GM19372 (cell line): ENCODE results near the gene EMCN.
"Not testable (repeated sequence)": the region's sequence is repeated elsewhere in the genome, so short reads cannot be mapped to it uniquely, and the experiment has no call there.

Source experiments
- ATAC-seq: cut with Tn5 transposase; IDR thresholded peaks from one replicate; pipeline ENCODE4 v1.9.1; 2021; ENCODE audit warnings: mild to moderate bottlenecking, low read depth, moderate library complexity; ENCODE audit not compliant: unreplicated experiment

The EMCN gene, protein sequence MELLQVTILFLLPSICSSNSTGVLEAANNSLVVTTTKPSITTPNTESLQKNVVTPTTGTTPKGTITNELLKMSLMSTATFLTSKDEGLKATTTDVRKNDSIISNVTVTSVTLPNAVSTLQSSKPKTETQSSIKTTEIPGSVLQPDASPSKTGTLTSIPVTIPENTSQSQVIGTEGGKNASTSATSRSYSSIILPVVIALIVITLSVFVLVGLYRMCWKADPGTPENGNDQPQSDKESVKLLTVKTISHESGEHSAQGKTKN

DNA sequence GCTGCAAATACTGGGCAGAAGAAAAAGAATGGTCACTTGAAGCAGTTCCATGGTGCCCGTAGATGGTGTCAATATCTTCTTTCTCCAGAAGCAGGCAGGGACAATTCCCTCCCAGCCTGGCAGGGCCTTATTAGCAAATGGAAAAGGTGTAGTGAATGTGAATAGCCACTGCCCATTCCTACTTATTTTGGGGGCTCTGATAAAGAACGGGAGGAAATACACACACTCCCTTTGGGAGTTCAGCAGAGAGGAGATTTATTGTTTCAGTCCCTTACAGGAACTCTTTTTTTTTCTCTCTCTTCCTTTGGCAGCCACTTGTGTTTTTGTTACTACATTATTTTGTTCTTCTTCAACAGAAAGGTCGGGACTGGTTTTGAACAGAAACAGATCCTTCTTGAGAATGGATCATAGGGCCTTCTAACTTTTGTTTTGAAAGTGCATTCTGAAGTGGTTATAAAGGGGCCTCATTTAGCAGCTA is at the start of gene EMCN:
EMCN (minus strand) TSS at position 159 of the 478 bp plus-strand sequence; CDS start at position 51, 108 bp downstream.
- no peak for ATAC-seq

DNA sequence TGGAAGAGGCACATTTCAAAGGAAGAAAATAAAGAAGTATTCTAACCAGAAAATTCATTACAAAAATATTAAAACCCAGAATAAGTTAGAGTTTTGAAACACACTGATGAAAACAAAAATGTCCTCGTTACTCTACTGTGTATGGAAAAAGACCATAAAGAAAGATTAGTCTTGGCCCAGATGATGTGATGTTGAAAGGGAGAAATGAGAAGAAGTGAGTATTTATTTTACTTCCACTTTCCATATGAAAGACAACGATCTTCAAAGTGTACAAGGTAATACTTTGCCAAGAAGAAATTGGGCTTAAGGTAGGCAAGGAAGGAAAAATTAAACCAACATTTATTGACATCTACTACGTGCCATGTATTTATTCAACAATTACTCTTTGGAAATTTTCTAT is 48.6 kb upstream of the EMCN start:
- no peak for ATAC-seq

DNA sequence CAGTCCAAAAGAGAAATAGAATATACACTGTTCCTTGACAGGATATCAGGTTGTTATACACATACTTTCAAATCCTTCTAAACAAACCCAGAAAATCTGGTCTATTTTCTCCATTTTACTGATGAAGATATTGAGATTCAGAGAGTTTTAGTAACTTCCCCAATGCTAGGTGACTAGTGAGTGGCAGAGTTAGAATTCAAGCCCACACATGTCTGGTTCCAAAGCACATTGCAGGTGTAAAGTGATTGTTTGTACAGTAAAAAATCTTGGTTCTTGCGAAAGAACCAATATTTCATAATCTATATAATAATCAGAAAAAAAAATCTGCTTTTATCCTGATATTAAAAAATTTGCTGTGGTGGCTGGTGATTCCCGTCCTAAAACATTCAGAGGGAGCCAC is 39.5 kb upstream of the EMCN start:
- ATAC-seq: no peak

DNA sequence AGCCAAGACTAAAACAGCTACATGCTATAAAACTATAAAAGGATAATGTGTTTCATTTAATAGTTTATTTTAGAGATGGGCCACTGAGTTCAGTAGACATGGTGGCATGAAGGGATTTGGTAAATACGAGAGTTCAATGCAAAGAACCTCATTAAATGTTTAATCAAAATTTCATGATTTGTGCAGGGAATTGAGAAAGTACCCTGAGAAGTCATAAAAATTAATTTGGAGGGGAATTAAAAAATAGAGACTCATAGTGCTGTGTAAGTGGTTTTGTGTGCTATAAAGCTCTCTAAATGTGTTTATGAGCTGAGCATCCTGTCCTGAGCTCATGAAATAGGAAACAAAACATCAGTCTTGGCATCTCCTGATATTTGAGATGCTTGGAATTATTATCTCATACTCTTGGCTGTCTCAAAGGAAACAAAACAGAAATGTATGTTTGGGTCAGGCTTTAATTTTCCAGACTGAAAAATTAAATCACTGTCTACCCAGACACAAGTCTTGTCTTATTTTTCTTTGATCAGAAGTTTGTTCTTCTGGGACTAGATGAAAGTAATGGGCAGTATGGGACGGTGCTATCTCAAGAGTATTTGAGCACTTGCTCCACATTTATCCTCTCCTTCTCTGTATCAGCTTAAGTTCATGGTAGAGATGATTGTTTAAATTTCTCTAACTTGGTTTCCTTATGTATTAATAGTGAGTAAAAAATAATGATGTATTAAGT is 38.0 kb upstream of the EMCN start:
- no peak for ATAC-seq

DNA sequence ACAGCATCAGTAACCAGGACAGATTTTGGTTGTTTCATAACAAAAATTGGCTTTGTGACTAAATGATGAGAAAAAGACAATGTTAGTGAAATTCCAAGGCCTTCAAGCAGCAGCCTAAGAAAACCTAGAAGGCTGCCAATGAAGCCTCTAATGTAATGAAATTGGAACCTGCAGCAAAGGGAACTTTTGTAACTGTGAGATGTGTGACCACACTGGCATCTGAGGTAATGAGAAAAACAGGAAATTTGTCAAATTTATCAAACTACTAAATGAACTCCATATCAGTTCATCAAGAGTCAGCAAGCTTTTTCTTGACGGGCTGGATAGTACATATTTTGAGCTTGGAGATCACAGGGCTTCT is 30.4 kb upstream of the EMCN start:
- no peak for ATAC-seq

DNA sequence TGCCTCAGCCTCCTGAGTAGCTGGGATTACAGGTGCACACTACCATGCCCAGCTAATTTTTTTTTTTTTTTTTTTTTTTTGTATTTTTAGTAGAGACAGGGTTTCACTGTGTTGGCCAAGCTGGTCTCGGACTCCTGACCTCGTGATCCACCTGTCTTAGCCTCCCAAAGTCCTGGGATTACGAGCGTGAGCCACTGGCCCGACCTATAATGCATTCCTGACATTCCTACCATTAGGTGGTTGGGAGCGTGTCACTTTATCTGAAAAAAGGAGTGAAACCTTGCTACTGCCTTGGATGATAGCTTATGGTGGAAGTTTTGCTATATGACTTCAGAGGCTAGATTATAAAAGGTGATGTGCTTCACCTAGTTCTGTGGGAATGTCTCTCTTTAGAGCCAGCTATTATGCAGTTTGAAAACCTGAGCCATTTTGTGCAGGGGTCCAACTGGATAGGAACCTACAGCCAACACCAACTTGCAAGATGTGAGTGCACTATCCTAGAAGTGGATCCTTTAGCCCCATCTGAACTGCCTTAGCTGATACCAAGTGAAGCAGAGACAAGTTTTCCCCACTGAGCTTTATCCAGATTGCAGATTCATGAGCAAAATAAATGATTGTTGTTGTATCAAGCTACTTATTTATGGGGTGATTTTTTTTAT is 29.8 kb upstream of the EMCN start:
- ATAC-seq: no peak

DNA sequence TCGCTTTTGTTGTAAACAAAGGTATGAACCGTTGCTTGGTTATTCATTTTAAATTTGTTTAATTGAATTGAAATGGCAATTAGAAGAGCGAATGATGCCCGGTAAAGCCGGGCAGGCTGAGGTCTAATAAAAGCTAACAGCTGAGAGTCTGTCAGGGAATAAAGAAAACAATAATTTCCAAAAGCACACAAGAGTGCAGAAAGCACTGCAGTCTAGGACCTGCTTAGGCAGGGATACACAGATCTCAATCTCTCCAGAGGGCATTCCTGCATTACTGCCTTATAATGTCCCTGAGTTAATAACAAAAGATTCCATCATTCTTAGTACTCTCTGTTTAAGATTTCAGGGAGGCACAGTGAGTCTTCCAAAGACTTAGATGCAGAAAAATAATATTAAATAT is 27.6 kb upstream of the EMCN start:
- no peak for ATAC-seq

DNA sequence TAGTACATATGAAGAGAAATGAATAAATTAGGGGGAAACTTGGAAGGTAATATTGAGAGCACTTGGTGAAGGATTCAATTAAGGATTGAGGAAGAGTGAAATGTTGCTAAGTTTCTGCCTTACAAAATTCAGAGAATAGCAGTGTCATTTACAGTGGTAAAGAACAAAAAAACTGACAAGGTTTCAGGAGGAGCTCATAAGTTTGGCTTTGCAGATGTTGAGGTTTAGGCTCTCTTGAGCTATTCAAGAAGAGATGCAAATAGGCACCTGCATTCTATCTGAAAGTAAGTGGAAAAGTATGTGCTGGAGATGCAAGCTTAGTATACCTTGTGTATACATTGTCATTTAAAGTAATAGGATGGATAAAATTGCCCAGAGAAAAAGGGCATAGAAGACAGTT is 22.3 kb upstream of the EMCN start:
- ATAC-seq: no peak

DNA sequence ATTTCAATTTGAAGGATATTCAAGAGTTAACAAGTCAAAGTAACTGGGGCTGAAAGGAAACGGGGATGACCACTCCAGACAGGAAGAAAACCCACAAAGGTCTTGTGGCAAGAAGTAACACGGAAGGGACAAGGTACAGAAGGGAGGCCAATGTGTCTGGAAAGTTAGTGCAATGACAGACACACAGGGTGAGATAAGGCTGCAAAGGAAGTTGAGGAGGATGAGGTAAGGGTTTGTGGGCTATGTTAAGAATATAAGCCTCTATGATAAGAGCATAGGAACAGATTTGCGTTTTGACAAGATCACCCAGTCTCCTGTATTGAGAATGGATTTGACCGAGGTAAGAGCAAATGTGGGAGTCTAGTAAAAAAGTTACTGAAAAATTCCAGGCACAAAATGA is 21.9 kb upstream of the EMCN start:
- ATAC-seq: no peak

DNA sequence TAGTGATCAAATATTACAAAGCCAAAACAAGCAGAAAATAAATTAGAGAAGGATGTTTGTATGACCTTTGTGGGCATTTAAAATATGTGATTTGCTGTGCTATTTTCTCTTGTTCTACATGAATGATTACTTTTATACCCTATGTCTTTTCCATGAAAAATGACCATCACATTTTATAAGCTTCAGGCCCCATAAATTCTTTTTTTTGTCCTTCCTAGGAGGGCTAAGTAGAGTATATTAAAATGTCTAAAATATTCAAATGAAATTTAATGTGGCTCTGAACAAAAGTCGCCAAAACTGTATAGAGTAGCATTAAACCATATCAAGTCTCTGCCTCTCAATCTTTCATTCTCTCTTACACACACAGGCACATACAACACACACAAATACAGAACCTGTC is 15.9 kb upstream of the EMCN start:
- no peak for ATAC-seq

DNA sequence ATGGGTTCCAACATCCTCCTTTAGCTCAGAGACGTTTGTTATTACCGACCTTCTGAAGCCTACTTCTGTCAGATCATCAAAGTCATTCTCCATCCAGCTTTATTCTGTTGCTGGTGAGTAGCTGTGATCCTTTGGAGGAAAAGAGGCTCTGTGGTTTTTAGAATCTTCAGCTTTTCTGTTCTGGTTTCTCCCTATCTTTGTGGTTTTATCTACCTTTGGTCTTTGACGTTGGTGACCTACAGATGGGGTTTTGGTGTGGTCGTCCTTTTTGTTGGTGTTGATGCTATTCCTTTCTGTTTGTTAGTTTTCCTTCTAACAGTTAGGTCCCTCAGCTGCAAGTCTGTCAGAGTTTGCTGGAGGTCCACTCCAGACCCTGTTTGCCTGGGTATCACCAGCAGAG is 12.3 kb upstream of the EMCN start:
- ATAC-seq: not testable (repeated sequence)

DNA sequence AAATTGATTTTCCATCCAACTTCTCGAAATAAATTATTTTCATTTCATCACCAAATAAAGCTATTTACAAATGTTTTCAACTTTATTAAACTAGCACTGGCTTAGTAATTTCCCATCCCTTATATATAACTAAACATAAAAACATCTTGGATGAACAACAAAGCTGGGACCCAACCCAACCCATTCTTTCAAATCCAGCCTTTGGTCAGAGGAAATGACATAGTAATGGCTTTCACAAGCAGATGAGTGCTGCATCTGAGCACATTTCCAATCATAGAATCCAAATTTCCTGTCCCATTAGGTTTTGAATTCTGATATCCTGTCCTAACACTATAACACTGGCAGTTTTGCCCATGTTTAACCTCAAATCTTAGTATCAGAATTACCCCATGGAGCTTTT is 7.9 kb upstream of the EMCN start:
- no peak for ATAC-seq

DNA sequence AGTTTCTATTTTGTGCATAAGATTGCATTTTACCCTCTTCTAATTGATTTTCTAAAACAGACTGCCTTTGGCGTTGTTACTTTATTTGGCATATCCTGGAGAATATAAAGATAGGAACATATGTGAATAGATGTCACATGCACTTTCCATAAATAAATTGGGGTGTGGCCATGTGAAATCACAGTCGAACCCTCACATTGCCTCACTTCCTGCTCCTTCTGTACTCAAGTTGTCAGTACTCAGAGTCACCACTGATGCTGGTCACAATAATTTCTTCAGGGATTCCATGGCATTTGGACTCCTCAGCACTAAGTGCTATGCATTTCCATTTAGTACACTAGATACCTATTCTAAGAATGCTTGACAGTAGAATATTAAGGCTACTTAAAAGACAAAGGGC is 1.4 kb upstream of the EMCN start:
- no peak for ATAC-seq

DNA sequence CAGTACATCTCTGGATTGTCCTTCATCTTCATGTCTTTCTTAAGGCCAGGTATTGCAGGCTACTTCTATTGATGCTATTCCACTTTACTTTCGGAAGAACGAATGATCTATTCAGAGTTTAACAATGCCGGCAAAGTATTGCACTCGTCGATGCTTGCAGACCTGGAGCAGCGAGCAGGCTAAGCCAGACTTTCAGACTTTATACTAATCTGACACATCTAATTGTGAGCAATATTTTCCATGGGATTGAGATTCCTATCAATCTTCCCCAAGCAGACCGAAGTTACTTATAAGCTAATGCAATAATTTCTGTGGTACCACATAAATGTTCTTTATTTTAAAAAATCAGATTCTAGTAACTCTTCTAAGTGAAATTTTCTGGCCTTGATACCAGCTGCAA is 1.6 kb downstream of the EMCN start:
- ATAC-seq: no peak

DNA sequence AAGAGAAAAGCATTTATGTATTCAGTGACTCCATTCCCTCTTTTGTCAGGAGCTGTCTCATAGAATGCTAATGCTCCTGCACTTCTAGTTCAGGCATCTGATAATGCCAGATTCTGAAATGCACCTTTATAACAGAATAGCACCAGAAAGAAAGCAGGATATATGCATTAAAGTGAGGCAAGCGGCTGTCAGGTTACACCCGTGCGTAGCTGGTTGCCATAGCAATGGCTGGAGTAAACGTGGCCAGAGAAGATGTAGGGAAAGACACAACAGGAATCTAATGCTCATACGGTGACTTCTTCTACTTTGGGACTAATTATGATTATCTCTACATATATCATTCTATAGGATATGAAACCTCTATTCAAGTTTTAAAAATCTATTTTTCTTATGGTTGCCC is 5.9 kb downstream of the EMCN start:
- ATAC-seq: no peak

DNA sequence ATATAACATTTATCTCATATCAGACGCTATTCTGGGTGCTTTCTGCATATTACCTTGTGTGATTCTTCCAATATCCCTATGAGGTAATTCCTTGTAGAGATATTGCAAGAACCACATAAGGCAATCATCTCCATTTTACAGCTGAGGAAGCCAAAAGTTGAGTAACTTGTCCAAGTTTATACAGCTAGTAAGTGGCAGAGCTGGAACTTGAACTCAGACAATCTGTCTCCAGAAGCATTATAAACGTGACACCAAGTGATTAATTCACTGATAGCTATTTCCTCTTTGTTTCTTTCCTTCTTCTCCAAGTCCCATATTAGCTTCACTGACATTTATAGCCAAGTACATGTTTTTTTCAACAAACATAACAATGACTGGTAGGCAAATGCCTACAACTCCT is 7.3 kb downstream of the EMCN start:
- ATAC-seq: no peak

DNA sequence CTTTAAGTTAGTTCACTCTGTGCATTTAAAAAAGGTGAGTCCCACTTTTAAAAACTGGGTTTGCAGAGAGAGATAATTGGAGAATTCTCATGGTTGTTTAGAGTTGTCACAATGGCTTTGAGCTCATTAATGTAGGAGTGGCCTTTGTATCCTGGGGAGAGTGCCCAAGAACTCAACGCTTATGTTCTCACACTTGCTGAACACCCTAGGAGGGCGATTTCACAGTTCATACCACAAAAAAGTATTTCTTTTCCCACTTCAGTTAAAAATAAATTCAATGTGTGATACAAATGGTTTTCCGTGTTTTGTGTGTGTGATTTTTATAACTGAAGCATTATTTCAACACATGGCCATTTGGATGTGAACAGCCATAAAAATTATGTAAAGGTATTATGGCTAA is 8.4 kb downstream of the EMCN start:
- ATAC-seq: no peak

DNA sequence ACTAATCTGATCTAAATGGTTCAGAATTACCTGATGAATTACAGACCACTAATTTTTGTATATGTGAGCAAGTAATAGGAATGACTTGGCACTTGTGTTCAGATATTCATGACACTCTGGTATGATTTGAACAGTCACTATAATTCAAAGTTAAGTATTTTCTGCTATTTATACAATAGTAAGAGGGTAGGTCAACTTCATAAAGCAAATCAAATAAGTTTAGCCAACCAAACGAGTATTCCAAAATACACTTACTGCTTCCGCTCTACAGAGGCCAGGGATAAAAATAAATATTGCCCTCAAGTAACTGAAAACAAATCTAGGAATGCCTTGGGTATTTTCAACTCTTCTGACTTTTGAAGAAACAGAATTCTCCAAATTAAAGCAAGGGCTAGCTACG is 9.1 kb downstream of the EMCN start:
- ATAC-seq: no peak

DNA sequence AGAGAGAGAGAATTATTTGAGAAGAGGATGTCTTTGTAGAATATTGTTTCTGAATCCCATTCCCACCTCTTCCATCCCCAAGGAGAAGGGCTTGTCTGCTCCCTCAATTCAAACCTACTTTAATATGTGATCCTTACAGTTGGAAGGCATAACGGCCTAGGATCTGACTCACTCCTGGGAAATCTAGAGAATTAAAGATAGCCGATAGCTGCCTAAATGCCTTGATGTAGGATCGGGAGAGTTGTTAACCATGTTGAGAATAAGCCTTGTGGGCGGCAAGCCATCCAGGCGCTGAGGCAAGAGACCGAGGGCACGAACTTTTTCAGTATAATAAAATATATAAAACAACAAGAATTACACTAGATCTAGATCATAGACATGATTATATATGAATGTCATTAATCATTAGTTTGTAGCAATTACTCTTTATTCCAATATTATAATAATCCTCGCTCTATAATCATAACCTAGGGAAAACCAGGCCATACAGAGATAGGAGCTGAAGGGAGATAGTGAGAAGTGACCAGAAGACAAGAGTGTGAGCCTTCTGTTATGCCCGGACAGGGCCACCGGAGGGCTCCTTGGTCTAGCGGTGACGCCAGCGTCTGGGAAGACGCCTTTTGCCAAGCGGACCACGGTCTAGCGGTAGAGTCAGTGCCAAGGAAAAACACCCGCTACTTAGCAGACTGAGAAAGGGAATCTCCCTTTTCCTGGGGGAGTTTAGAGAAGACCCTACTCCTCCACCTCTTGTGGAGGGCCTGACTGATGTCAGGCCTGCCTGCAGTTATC is 13.5 kb downstream of the EMCN start:
- ATAC-seq: no peak

DNA sequence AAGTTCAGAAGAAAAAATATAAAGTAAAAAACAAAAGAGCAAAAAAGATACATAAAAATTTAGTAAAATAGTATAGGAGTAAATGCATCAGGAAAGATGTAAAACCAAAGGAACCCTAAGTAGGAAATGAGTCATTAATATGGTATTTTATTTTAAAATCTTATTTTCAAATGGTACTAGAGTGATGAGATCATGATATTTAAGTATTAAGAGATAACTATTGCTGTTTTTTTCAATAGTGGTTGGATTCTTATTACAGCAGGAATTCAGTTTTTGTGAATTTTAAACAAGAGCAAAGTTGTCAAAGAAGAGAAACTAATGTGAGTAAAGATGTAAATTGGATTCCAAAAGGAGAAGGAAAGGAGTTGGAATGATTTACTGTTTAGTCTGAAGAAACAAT is 20.0 kb downstream of the EMCN start:
- ATAC-seq: no peak

DNA sequence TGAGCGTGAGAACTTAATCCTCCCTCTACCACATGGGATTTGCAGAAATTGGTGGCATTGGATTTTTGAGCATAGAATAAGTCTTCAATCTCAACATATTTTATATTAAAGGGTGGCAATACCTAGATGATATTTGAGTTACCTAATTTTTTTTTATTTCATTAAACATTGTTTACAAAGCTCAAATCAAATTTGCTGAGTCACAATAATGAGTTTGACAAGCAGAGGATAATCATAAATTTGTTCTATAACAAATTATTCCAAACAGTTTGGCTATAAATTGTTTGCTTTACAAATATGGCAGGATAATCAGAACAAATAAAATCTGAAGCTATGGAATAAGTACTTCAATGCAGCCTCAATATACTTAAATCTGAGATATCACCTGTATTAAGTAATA is 22.7 kb downstream of the EMCN start:
- no peak for ATAC-seq
